IMR-90 (cell line): ENCODE measurements around the gene ACTRT2.

Experiments used
- BHLHE40 ChIP-seq: fragments of 150-350 bp; IDR thresholded peaks from 2 replicates; pipeline ENCODE4 v1.6.1; 2016; ENCODE audit warnings: mild to moderate bottlenecking, low read depth, low read length
- CEBPB ChIP-seq: IDR thresholded peaks from 2 replicates; pipeline ENCODE4 v1.6.1; 2012; ENCODE audit warnings: low read depth, low read length, improper control_type of control experiment
- CTCF ChIP-seq: conservative IDR thresholded peaks from 2 replicates; pipeline ENCODE4 v1.5.1; 2012; ENCODE audit warnings: mild to moderate bottlenecking, low read depth, low read length, improper control_type of control experiment
- FOS ChIP-seq: fragments of 150-350 bp; IDR thresholded peaks from 2 replicates; pipeline ENCODE4 v1.6.1; 2016; ENCODE audit warnings: low read depth, low read length
- MAFK ChIP-seq: IDR thresholded peaks from 2 replicates; pipeline ENCODE4 v1.6.1; 2012; ENCODE audit warnings: low read depth, low read length, improper control_type of control experiment
- NFE2L2 ChIP-seq: fragments of 150-350 bp; IDR thresholded peaks from 2 replicates; pipeline ENCODE4 v1.6.1; 2016; ENCODE audit warnings: low read depth, mild to moderate bottlenecking, low read length
- POLR2A ChIP-seq: IDR thresholded peaks from 2 replicates; pipeline ENCODE4 v1.6.1; 2012; ENCODE audit warnings: mild to moderate bottlenecking, low read depth, low read length
- RCOR1 ChIP-seq: IDR thresholded peaks from 2 replicates; pipeline ENCODE4 v1.6.1; 2012; ENCODE audit warnings: mild to moderate bottlenecking, low read length, improper control_type of control experiment; ENCODE audit not compliant: insufficient replicate concordance
- RFX5 ChIP-seq: IDR thresholded peaks from 2 replicates; pipeline ENCODE4 v1.8.0; 2012; ENCODE audit warnings: low read depth, mild to moderate bottlenecking, low read length, moderate library complexity
- SMC3 ChIP-seq: fragments of 150-350 bp; IDR thresholded peaks from 2 replicates; pipeline ENCODE4 v1.6.1; 2016; ENCODE audit warnings: low read depth, mild to moderate bottlenecking, antibody characterized with exemption, low read length, moderate library complexity
- USF2 ChIP-seq: fragments of 150-350 bp; IDR thresholded peaks from 2 replicates; pipeline ENCODE4 v1.6.1; 2017; ENCODE audit warnings: mild to moderate bottlenecking, antibody characterized with exemption, low read length, low read depth

- TF ChIP-seq CTCF (no peak), RCOR1 (no peak), BHLHE40 (no peak), POLR2A (no peak), USF2 (no peak), MAFK (no peak), FOS (no peak), CEBPB (no peak), RFX5 (no peak), NFE2L2 (no peak), SMC3 (no peak)
These were observed 11.9 kb downstream of the ACTRT2 start for GRCh38 chr1:3033040-3033789.
